NK-92 treated with Interleukin-12 subunit alpha and Interleukin-12 subunit beta, amount 100 ng/mL, for 24 hours (cell line): ENCODE data around the gene PRKAB2.
"Not testable (repeated sequence)": the region's sequence is repeated elsewhere in the genome, so short reads cannot be mapped to it uniquely, and the experiment has no call there.

Experiments used
- DNase-seq: peaks from one replicate; lab custom pipeline; 2025; lab: John Stamatoyannopoulos, UW

The PRKAB2 gene

GRCh38 chr1:147171399-147172167, 687 bp downstream of the PRKAB2 start:
- DNase-seq, result peak; percentile 69

- no peak for DNase-seq
Observed at GRCh38 chr1:147169840-147170674, 2.2 kb downstream of the PRKAB2 start.

- no peak for DNase-seq
Observed at GRCh38 chr1:147169171-147169570, 3.1 kb downstream of the PRKAB2 start.

GRCh38 chr1:147168626-147169058, 3.6 kb downstream of the PRKAB2 start:
- DNase-seq, result no peak

GRCh38 chr1:147167365-147167764, 4.9 kb downstream of the PRKAB2 start:
- no peak for DNase-seq

- no peak for DNase-seq
Observed at GRCh38 chr1:147163019-147163418, 9.3 kb downstream of the PRKAB2 start.

GRCh38 chr1:147162093-147162492, 10.2 kb downstream of the PRKAB2 start:
- no peak for DNase-seq

GRCh38 chr1:147157116-147157515, 15.2 kb downstream of the PRKAB2 start:
- DNase-seq, result not testable (repeated sequence)

GRCh38 chr1:147156642-147157041, 15.6 kb downstream of the PRKAB2 start:
- DNase-seq, result no peak

GRCh38 chr1:147152772-147153171, 19.5 kb downstream of the PRKAB2 start:
- DNase-seq, result no peak

- DNase-seq, result no peak
Observed at GRCh38 chr1:147151244-147151643, 21.0 kb downstream of the PRKAB2 start.

- no peak for DNase-seq
Observed at GRCh38 chr1:147142886-147143285, 29.4 kb downstream of the PRKAB2 start.

- not testable (repeated sequence) for DNase-seq
Observed at GRCh38 chr1:147130721-147131120, 41.5 kb downstream of the PRKAB2 start.

- no peak for DNase-seq
Observed at GRCh38 chr1:147129116-147129873, 43.0 kb downstream of the PRKAB2 start.

GRCh38 chr1:147124266-147124665, 48.0 kb downstream of the PRKAB2 start:
- DNase-seq, result no peak

- DNase-seq, result no peak
Observed at GRCh38 chr1:147117109-147117508, 55.2 kb downstream of the PRKAB2 start.

- DNase-seq, result no peak
Observed at GRCh38 chr1:147115496-147115895, 56.8 kb downstream of the PRKAB2 start.

- DNase-seq, result not testable (repeated sequence)
Observed at GRCh38 chr1:147115079-147115478, 57.2 kb downstream of the PRKAB2 start.

- DNase-seq, result not testable (repeated sequence)
Observed at GRCh38 chr1:147114353-147114752, 57.9 kb downstream of the PRKAB2 start.

- DNase-seq, result no peak
Observed at GRCh38 chr1:147111381-147112130, 60.7 kb downstream of the PRKAB2 start.

GRCh38 chr1:147110872-147111271, 61.4 kb downstream of the PRKAB2 start:
- no peak for DNase-seq

GRCh38 chr1:147110434-147110833, 61.8 kb downstream of the PRKAB2 start:
- DNase-seq, result no peak
